ENCODE measurements around the gene ACSS1.

- TF ChIP-seq YY1 (IDR thresholded peaks at IDR 0.05; ENCODE audit: insufficient read depth, insufficient read length): no peak
- no peak for TF ChIP-seq ZNF274 (IDR thresholded peaks at IDR 0.05; ENCODE audit: low read depth, low read length)
- no peak for TF ChIP-seq SUZ12 (IDR thresholded peaks at IDR 0.05; ENCODE audit: extremely low read depth, insufficient read depth, insufficient read length)
Measured at GRCh38 chr20:24986436-24987015, 71.4 kb downstream of the ACSS1 start.
